Ovary (tissue), 3 donors: ENCODE results near the gene ENO3.

Experiments
- CTCF ChIP-seq, 3 donors: fragments of 450-650 bp in 2 of 3; fragments of 200-600 bp in 1 of 3; IDR thresholded peaks; one replicate each; pipeline versions ENCODE4 v1.5.1 to v1.8.0; 2016 to 2022; ENCODE audit warnings: antibody characterized with exemption in 3 of 3, mild to moderate bottlenecking in 1 of 3
- EP300 ChIP-seq: sonication (generic); formaldehyde crosslinking; IDR thresholded peaks from one replicate; pipeline ENCODE4 v1.6.1; 2017; ENCODE audit warnings: antibody characterized with exemption
- POLR2A ChIP-seq: fragments of 450-650 bp; IDR thresholded peaks from one replicate; pipeline ENCODE4 v1.6.1; 2017; ENCODE audit warnings: antibody characterized with exemption, mild to moderate bottlenecking, moderate library complexity
- donor health status: DM: no; HTN: no; CAD: no.

- TF ChIP-seq CTCF (IDR thresholded peaks at IDR 0.05) (no peak), POLR2A (no peak), EP300 (no peak)
Observed at GRCh38 chr17:4921320-4921719, 29.6 kb upstream of the ENO3 start.
